Panc1 (cell line): ENCODE measurements around the gene STK24. TPM values are rescaled to one million over a fixed set of nuclear protein-coding genes. Genes with fewer than 3 reads are reported as not detected.

Source experiments
- ATAC-seq: fragments of 200-7000 bp; cut with Tn5 transposase; 2 replicates; pipeline ENCODE4 v1.9.1; 2020; ENCODE audit warnings: mild to moderate bottlenecking, moderate library complexity
- BruUV-seq: library from RNA; stranded (reverse); fragments of 400-500 nt; replicated peaks from 2 replicates; lab custom pipeline; 2021; lab: Mats Ljungman, UMichigan
- CTCF ChIA-PET: fragments of 300-600 bp; sonication (Branson Sonifier 250); formaldehyde crosslinking; loops from one replicate; lab custom pipeline; 2022; ENCODE audit warnings: antibody characterized with exemption; lab: Charles Lee
- POLR2A ChIA-PET: fragments of 300-600 bp; sonication (Branson Sonifier 250); formaldehyde crosslinking; loops from one replicate; lab custom pipeline; 2022; ENCODE audit warnings: antibody characterized with exemption; lab: Charles Lee
- DNase-seq: peaks from one replicate; pipeline ENCODE4 v3.0.0-alpha.2; 2010; ENCODE audit warnings: low read depth, low spot score
- H3K27ac ChIP-seq: 2 replicates; pipeline ENCODE4 v1.5.1; 2011; ENCODE audit warnings: mild to moderate bottlenecking, low read length, inconsistent platforms
- H3K27me3 ChIP-seq: fragments of 200-500 bp; sonication (Bioruptor generic); 2 replicates; pipeline ENCODE4 v1.6.0; 2014; ENCODE audit warnings: low read length, inconsistent platforms; ENCODE audit not compliant: control insufficient read depth, insufficient read depth
- H3K36me3 ChIP-seq: fragments of 200-500 bp; sonication (Bioruptor generic); 2 replicates; pipeline ENCODE4 v1.5.1; 2014; ENCODE audit warnings: inconsistent platforms, mild to moderate bottlenecking, low read length, moderate library complexity; ENCODE audit not compliant: control insufficient read depth, insufficient read depth
- H3K4me1 ChIP-seq: 2 replicates; pipeline ENCODE4 v1.5.1; 2011; ENCODE audit warnings: inconsistent platforms, mild to moderate bottlenecking, low read length, moderate library complexity; ENCODE audit not compliant: control insufficient read depth, insufficient read depth
- H3K4me3 ChIP-seq, 2 experiments: 2 replicates each; pipeline ENCODE4 v1.5.1; 2011 to 2012; ENCODE audit warnings: low read depth in 2 of 2, low read length in 2 of 2, mild to moderate bottlenecking in 2 of 2, inconsistent platforms in 1 of 2, moderate library complexity in 1 of 2
- H3K9me3 ChIP-seq: fragments of 200-500 bp; sonication (Bioruptor generic); 2 replicates; pipeline ENCODE4 v1.5.1; 2014; ENCODE audit warnings: low read depth, mild to moderate bottlenecking, inconsistent platforms, low read length, moderate library complexity; ENCODE audit not compliant: control insufficient read depth, insufficient read depth
- POLR2AphosphoS5 ChIP-seq: IDR thresholded peaks from 2 replicates; pipeline ENCODE4 v1.6.1; 2012; ENCODE audit warnings: mild to moderate bottlenecking, low read depth, low read length, moderate library complexity
- SIN3A ChIP-seq: IDR thresholded peaks from 2 replicates; pipeline ENCODE4 v1.6.1; 2012; ENCODE audit warnings: low read depth, mild to moderate bottlenecking, low read length, moderate library complexity, borderline replicate concordance; ENCODE audit not compliant: insufficient read depth
- TCF7L2 ChIP-seq: IDR thresholded peaks from 2 replicates; pipeline ENCODE4 v1.6.1; 2011; ENCODE audit warnings: mild to moderate bottlenecking, low read depth, low read length, inconsistent platforms
- in situ Hi-C: cut with HindIII; loops from 2 replicates; pipeline ENCODE4 v1.10.0; 2016; ENCODE audit warnings: low sequenced_read_pairs, low pct_unique_long_range_greater_than_20kb
- intact Hi-C: fragments of 100-400 bp; cut with micrococcal nuclease; formaldehyde crosslinking; loops from one replicate; pipeline ENCODE4 v1.10.0; 2022; ENCODE audit not compliant: unreplicated experiment
- total RNA-seq: library from RNA; stranded (reverse); gene quantifications from one replicate; pipeline ENCODE4 v1.2.1, GENCODE V29; 2021; ENCODE audit not compliant: unreplicated experiment
- TF ChIP-seq, protein P1 (sequence below), 2 experiments: IDR thresholded peaks; 2 replicates each; pipeline ENCODE4 v1.6.1; 2011 to 2012; ENCODE audit warnings: low read depth in 2 of 2, control low read depth in 1 of 2, low read length in 1 of 2, mild to moderate bottlenecking in 1 of 2, moderate library complexity in 1 of 2; ENCODE audit not compliant: insufficient read depth in 1 of 2
- TF ChIP-seq, protein P2 (sequence below): fragments of 450-650 bp; IDR thresholded peaks from 2 replicates; pipeline ENCODE4 v1.5.1; 2017; ENCODE audit warnings: mild to moderate bottlenecking

Gene STK24
- total RNA-seq, 1 experiment from 2014 or later = 57.3 TPM

DNA sequence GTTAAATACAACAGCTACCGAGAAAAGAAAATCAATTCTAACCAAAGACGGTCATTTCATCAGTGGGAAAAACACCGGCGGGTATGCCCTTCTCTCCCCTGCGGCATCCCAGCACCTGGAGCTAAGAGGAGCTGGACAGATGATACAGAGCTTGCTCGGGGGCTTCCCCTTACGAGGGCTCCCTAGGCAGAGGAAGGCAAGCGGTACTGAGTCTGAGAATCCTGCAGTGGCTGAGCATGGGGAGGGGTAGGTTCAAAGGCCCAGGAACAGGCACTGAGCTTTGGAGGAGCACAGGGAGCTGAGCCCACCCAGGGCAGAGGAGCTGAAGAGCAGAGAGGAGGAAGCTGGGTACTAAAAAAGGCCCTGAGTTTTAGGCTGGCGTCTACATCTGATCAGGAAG, 12.7 kb downstream of the STK24 start:
- Histone ChIP-seq H3K4me3 (no peak overlapping the region), H3K27ac (no peak overlapping the region), H3K36me3 (no peaks in the 10 kb centered on the region), H3K4me1 (peaks cover 9% of the 10 kb centered on the region), H3K9me3 (no peaks in the 10 kb centered on the region), H3K27me3 (no peaks in the 10 kb centered on the region)
- ChIA-PET POLR2A (no interaction called here), CTCF (no interaction called here)
- TF ChIP-seq TCF7L2 (no peak), POLR2AphosphoS5 (no peak), SIN3A (no peak)
- TF ChIP-seq, protein P1, sequence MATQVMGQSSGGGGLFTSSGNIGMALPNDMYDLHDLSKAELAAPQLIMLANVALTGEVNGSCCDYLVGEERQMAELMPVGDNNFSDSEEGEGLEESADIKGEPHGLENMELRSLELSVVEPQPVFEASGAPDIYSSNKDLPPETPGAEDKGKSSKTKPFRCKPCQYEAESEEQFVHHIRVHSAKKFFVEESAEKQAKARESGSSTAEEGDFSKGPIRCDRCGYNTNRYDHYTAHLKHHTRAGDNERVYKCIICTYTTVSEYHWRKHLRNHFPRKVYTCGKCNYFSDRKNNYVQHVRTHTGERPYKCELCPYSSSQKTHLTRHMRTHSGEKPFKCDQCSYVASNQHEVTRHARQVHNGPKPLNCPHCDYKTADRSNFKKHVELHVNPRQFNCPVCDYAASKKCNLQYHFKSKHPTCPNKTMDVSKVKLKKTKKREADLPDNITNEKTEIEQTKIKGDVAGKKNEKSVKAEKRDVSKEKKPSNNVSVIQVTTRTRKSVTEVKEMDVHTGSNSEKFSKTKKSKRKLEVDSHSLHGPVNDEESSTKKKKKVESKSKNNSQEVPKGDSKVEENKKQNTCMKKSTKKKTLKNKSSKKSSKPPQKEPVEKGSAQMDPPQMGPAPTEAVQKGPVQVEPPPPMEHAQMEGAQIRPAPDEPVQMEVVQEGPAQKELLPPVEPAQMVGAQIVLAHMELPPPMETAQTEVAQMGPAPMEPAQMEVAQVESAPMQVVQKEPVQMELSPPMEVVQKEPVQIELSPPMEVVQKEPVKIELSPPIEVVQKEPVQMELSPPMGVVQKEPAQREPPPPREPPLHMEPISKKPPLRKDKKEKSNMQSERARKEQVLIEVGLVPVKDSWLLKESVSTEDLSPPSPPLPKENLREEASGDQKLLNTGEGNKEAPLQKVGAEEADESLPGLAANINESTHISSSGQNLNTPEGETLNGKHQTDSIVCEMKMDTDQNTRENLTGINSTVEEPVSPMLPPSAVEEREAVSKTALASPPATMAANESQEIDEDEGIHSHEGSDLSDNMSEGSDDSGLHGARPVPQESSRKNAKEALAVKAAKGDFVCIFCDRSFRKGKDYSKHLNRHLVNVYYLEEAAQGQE (IDR thresholded peaks at IDR 0.05; ENCODE audit: insufficient read depth in 1 of 2, low read depth in 2 of 2, low read length in 1 of 2) = no peak
- TF ChIP-seq, protein P2, sequence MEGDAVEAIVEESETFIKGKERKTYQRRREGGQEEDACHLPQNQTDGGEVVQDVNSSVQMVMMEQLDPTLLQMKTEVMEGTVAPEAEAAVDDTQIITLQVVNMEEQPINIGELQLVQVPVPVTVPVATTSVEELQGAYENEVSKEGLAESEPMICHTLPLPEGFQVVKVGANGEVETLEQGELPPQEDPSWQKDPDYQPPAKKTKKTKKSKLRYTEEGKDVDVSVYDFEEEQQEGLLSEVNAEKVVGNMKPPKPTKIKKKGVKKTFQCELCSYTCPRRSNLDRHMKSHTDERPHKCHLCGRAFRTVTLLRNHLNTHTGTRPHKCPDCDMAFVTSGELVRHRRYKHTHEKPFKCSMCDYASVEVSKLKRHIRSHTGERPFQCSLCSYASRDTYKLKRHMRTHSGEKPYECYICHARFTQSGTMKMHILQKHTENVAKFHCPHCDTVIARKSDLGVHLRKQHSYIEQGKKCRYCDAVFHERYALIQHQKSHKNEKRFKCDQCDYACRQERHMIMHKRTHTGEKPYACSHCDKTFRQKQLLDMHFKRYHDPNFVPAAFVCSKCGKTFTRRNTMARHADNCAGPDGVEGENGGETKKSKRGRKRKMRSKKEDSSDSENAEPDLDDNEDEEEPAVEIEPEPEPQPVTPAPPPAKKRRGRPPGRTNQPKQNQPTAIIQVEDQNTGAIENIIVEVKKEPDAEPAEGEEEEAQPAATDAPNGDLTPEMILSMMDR = no peak
- DNase-seq = no peak
- in situ Hi-C loops (no loop called here), intact Hi-C loops (no loop called here)
- no peak for ATAC-seq
- no TSS peak for BruUV-seq

DNA sequence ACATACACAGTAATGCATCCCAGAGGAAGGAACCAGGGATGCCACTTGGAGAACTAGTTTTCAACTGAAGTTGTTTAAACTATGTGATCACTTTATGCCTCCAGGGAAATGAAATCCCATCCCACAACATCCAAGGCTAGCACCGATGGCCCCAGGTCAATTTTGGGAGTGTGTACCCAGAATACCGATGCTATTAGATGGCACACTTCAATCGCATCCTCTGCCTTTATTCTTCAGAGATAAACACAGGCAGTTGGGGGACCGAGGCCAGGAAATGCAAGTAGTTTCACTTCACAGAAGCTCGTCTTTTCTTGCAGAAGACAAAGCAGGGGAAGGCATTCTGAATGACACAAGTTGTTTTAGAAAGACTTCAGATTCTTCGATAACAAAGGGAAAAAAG, 13.8 kb downstream of the STK24 start:
- intact Hi-C loops = no loop called here
- Histone ChIP-seq H3K4me3 (no peak overlapping the region), H3K9me3 (no peaks in the 10 kb centered on the region), H3K36me3 (no peaks in the 10 kb centered on the region), H3K27me3 (no peaks in the 10 kb centered on the region), H3K4me1 (peaks cover 9% of the 10 kb centered on the region), H3K27ac (no peak overlapping the region)
- TF ChIP-seq SIN3A (no peak), POLR2AphosphoS5 (no peak), TCF7L2 (no peak)
- TF ChIP-seq, protein P1 (IDR thresholded peaks at IDR 0.05; ENCODE audit: insufficient read depth in 1 of 2, low read depth in 2 of 2, low read length in 1 of 2) = no peak
- TF ChIP-seq, protein P2 = no peak
- no peak for ATAC-seq
- CTCF ChIA-PET = interaction anchor here (0.7 kb wide), 1 partner anchor 107 kb away, joined by 6 read pairs; no protein-coding TSS in a partner anchor
- in situ Hi-C loops = no loop called here
- no TSS peak for BruUV-seq
- POLR2A ChIA-PET = no interaction called here
- no peak for DNase-seq
